Loucy (cell line): ENCODE data around the gene FNDC3A.

Experiments
- CTCF ChIP-seq: fragments of 200-600 bp; sonication (generic); conservative IDR thresholded peaks from 2 replicates; pipeline ENCODE4 v1.5.1; 2014; ENCODE audit warnings: mild to moderate bottlenecking, antibody characterized with exemption, low read length
- EZH2phosphoT487 ChIP-seq: fragments of 200-600 bp; IDR thresholded peaks from 2 replicates; pipeline ENCODE4 v1.6.1; 2018; ENCODE audit warnings: antibody characterized with exemption, mild to moderate bottlenecking, moderate library complexity, borderline replicate concordance

- TF ChIP-seq CTCF (no peak), EZH2phosphoT487 (no peak)
Observed at GRCh38 chr13:48979892-48980291, 4.2 kb downstream of the FNDC3A start.
